Measurements from ENCODE around the gene OR10H5.
"Not testable (repeated sequence)": the region's sequence is repeated elsewhere in the genome, so short reads cannot be mapped to it uniquely, and the experiment has no call there.

Gene OR10H5

GRCh38 chr19:15810335-15810734 is 22.9 kb downstream of the OR10H5 start:
- WGBS (ENCODE audit: insufficient coverage, insufficient read length), result no CpG with 5 or more reads among the region's 7 CpGs
- Histone ChIP-seq H3K36me3 (ENCODE audit: control insufficient read depth, insufficient read depth, low read length) (no peaks in the 10 kb centered on the region), H3K9me3 (ENCODE audit: control insufficient read depth, insufficient read depth, low read length) (peaks cover 22% of the 10 kb centered on the region), H3K27ac (ENCODE audit: low read length) (no peak overlapping the region), H3K27me3 (ENCODE audit: control insufficient read depth, insufficient read depth, low read length) (no peaks in the 10 kb centered on the region), H3K4me1 (ENCODE audit: control insufficient read depth, insufficient read depth, low read length) (no peaks in the 10 kb centered on the region), H3K4me3 (ENCODE audit: low read length) (no peak overlapping the region)
- DNase-seq (ENCODE audit: low read depth, low spot score), result no peak

- no peaks in the 10 kb centered on the region for H3K27me3 ChIP-seq (ENCODE audit: control insufficient read depth, insufficient read depth, low read length)
- H3K4me1 ChIP-seq (ENCODE audit: control insufficient read depth, insufficient read depth, low read length), result no peaks in the 10 kb centered on the region
- no peak for DNase-seq (ENCODE audit: low read depth, low spot score)
- peaks cover 20% of the 10 kb centered on the region for H3K9me3 ChIP-seq (ENCODE audit: control insufficient read depth, insufficient read depth, low read length)
- no CpG with 5 or more reads among the region's 4 CpGs for WGBS (ENCODE audit: insufficient coverage, insufficient read length)
- no peaks in the 10 kb centered on the region for H3K36me3 ChIP-seq (ENCODE audit: control insufficient read depth, insufficient read depth, low read length)
- H3K4me3 ChIP-seq (ENCODE audit: low read length), result no peak overlapping the region
- no peak overlapping the region for H3K27ac ChIP-seq (ENCODE audit: low read length)
Observed at GRCh38 chr19:15811476-15811875, 24.0 kb downstream of the OR10H5 start.

GRCh38 chr19:15812060-15812722 is 24.7 kb downstream of the OR10H5 start:
- WGBS (ENCODE audit: insufficient coverage, insufficient read length), result 83% methylated on average over 2 of the region's 6 CpGs
- H3K4me1 ChIP-seq (ENCODE audit: control insufficient read depth, insufficient read depth, low read length), result no peaks in the 10 kb centered on the region
- no peak for DNase-seq (ENCODE audit: low read depth, low spot score)
- no peaks in the 10 kb centered on the region for H3K27me3 ChIP-seq (ENCODE audit: control insufficient read depth, insufficient read depth, low read length)
- H3K9me3 ChIP-seq (ENCODE audit: control insufficient read depth, insufficient read depth, low read length), result peaks cover 19% of the 10 kb centered on the region
- H3K36me3 ChIP-seq (ENCODE audit: control insufficient read depth, insufficient read depth, low read length), result no peaks in the 10 kb centered on the region
- no peak overlapping the region for H3K27ac ChIP-seq (ENCODE audit: low read length)
- H3K4me3 ChIP-seq (ENCODE audit: low read length), result no peak overlapping the region

GRCh38 chr19:15813916-15814315 is 26.5 kb downstream of the OR10H5 start:
- Histone ChIP-seq H3K36me3 (ENCODE audit: control insufficient read depth, insufficient read depth, low read length) (no peaks in the 10 kb centered on the region), H3K4me1 (ENCODE audit: control insufficient read depth, insufficient read depth, low read length) (no peaks in the 10 kb centered on the region), H3K27ac (ENCODE audit: low read length) (no peak overlapping the region), H3K4me3 (ENCODE audit: low read length) (no peak overlapping the region), H3K27me3 (ENCODE audit: control insufficient read depth, insufficient read depth, low read length) (no peaks in the 10 kb centered on the region), H3K9me3 (ENCODE audit: control insufficient read depth, insufficient read depth, low read length) (peaks cover 19% of the 10 kb centered on the region)
- no peak for DNase-seq (ENCODE audit: low read depth, low spot score)
- no CpG with 5 or more reads among the region's 7 CpGs for WGBS (ENCODE audit: insufficient coverage, insufficient read length)

GRCh38 chr19:15815306-15815705 is 27.8 kb downstream of the OR10H5 start, which contains the start of gene OR10H1:
TSS of gene OR10H1 (minus strand) at chr19:15815664. CDS start at chr19:15808037, 7,627 bp downstream.
- Histone ChIP-seq H3K36me3 (ENCODE audit: control insufficient read depth, insufficient read depth, low read length) (no peaks in the 10 kb centered on the region), H3K4me3 (ENCODE audit: low read length) (no peak within 1 kb of the TSS), H3K27me3 (ENCODE audit: control insufficient read depth, insufficient read depth, low read length) (no peaks in the 10 kb centered on the region), H3K27ac (ENCODE audit: low read length) (no peak within 1 kb of the TSS), H3K4me1 (ENCODE audit: control insufficient read depth, insufficient read depth, low read length) (no peaks in the 10 kb centered on the region), H3K9me3 (ENCODE audit: control insufficient read depth, insufficient read depth, low read length) (peaks cover 18% of the 10 kb centered on the region)
- WGBS (ENCODE audit: insufficient coverage, insufficient read length), result no CpG with 5 or more reads among the region's 5 CpGs
- DNase-seq (ENCODE audit: low read depth, low spot score), result no peak

- Histone ChIP-seq H3K4me1 (ENCODE audit: control insufficient read depth, insufficient read depth, low read length) (no peaks in the 10 kb centered on the region), H3K27me3 (ENCODE audit: control insufficient read depth, insufficient read depth, low read length) (no peaks in the 10 kb centered on the region), H3K4me3 (ENCODE audit: low read length) (no peak overlapping the region), H3K9me3 (ENCODE audit: control insufficient read depth, insufficient read depth, low read length) (peaks cover 4% of the 10 kb centered on the region), H3K27ac (ENCODE audit: low read length) (no peak overlapping the region), H3K36me3 (ENCODE audit: control insufficient read depth, insufficient read depth, low read length) (no peaks in the 10 kb centered on the region)
- DNase-seq (ENCODE audit: low read depth, low spot score), result no peak
- WGBS (ENCODE audit: insufficient coverage, insufficient read length), result no CpG with 5 or more reads among the region's 8 CpGs
Observed at GRCh38 chr19:15820646-15821045, 33.2 kb downstream of the OR10H5 start.

GRCh38 chr19:15825753-15826152 is 38.3 kb downstream of the OR10H5 start:
- H3K27me3 ChIP-seq (ENCODE audit: control insufficient read depth, insufficient read depth, low read length), result no peaks in the 10 kb centered on the region
- peaks cover 10% of the 10 kb centered on the region for H3K9me3 ChIP-seq (ENCODE audit: control insufficient read depth, insufficient read depth, low read length)
- H3K4me3 ChIP-seq (ENCODE audit: low read length), result no peak overlapping the region
- no peak overlapping the region for H3K27ac ChIP-seq (ENCODE audit: low read length)
- H3K36me3 ChIP-seq (ENCODE audit: control insufficient read depth, insufficient read depth, low read length), result no peaks in the 10 kb centered on the region
- no peaks in the 10 kb centered on the region for H3K4me1 ChIP-seq (ENCODE audit: control insufficient read depth, insufficient read depth, low read length)
- no CpG with 5 or more reads among the region's 1 CpG for WGBS (ENCODE audit: insufficient coverage, insufficient read length)
- no peak for DNase-seq (ENCODE audit: low read depth, low spot score)

- Histone ChIP-seq H3K4me3 (ENCODE audit: low read length) (no peak overlapping the region), H3K9me3 (ENCODE audit: control insufficient read depth, insufficient read depth, low read length) (peaks cover 11% of the 10 kb centered on the region), H3K27me3 (ENCODE audit: control insufficient read depth, insufficient read depth, low read length) (no peaks in the 10 kb centered on the region), H3K27ac (ENCODE audit: low read length) (no peak overlapping the region), H3K4me1 (ENCODE audit: control insufficient read depth, insufficient read depth, low read length) (no peaks in the 10 kb centered on the region), H3K36me3 (ENCODE audit: control insufficient read depth, insufficient read depth, low read length) (no peaks in the 10 kb centered on the region)
- no peak for DNase-seq (ENCODE audit: low read depth, low spot score)
- WGBS (ENCODE audit: insufficient coverage, insufficient read length), result no CpG with 5 or more reads among the region's 7 CpGs
Observed at GRCh38 chr19:15828121-15828610, 40.7 kb downstream of the OR10H5 start.

GRCh38 chr19:15828611-15829305 is 41.3 kb downstream of the OR10H5 start:
- H3K27me3 ChIP-seq (ENCODE audit: control insufficient read depth, insufficient read depth, low read length), result not testable (repeated sequence)
- no CpG with 5 or more reads among the region's 13 CpGs for WGBS (ENCODE audit: insufficient coverage, insufficient read length)

GRCh38 chr19:15829306-15829698 is 41.8 kb downstream of the OR10H5 start:
- H3K36me3 ChIP-seq (ENCODE audit: control insufficient read depth, insufficient read depth, low read length), result no peaks in the 10 kb centered on the region
- no peak overlapping the region for H3K4me3 ChIP-seq (ENCODE audit: low read length)
- WGBS (ENCODE audit: insufficient coverage, insufficient read length), result no CpG with 5 or more reads among the region's 10 CpGs
- H3K27ac ChIP-seq (ENCODE audit: low read length), result no peak overlapping the region
- no peaks in the 10 kb centered on the region for H3K27me3 ChIP-seq (ENCODE audit: control insufficient read depth, insufficient read depth, low read length)
- DNase-seq (ENCODE audit: low read depth, low spot score), result no peak
- peaks cover 11% of the 10 kb centered on the region for H3K9me3 ChIP-seq (ENCODE audit: control insufficient read depth, insufficient read depth, low read length)
- no peaks in the 10 kb centered on the region for H3K4me1 ChIP-seq (ENCODE audit: control insufficient read depth, insufficient read depth, low read length)

More at GRCh38 chr19:15828611-15829305, 41.3 kb downstream of the OR10H5 start:
- H3K4me3 ChIP-seq (ENCODE audit: low read length); DNase-seq (ENCODE audit: low read depth, low spot score); H3K27ac ChIP-seq (ENCODE audit: low read length); H3K36me3 ChIP-seq (ENCODE audit: control insufficient read depth, insufficient read depth, low read length); H3K4me1 ChIP-seq (ENCODE audit: control insufficient read depth, insufficient read depth, low read length); H3K9me3 ChIP-seq (ENCODE audit: control insufficient read depth, insufficient read depth, low read length): not testable (repeated sequence)
